Keratinocyte (primary cell): Measurements from ENCODE around the gene ELF2.

Source experiments
- CTCF ChIP-seq, 3 experiments: IDR thresholded peaks in 1 of 3; conservative IDR thresholded peaks in 1 of 3; optimal IDR thresholded peaks in 1 of 3; 2 replicates in 2 of 3; 3 replicates in 1 of 3; pipeline versions ENCODE3 to v1.5.1; 2011; ENCODE audit warnings: low read length in 3 of 3, mild to moderate bottlenecking in 3 of 3, moderate library complexity in 2 of 3, control low read depth in 1 of 3, inconsistent platforms in 1 of 3; ENCODE audit not compliant: insufficient read depth in 2 of 3; ENCODE audit errors: extremely low read depth in 1 of 3
- EZH2 ChIP-seq: IDR thresholded peaks from one replicate; pipeline ENCODE4 v1.6.1; 2012; ENCODE audit warnings: inconsistent platforms, mild to moderate bottlenecking, low read length, moderate library complexity

- TF ChIP-seq CTCF (optimal IDR thresholded peaks at IDR 0.05 in 1 of 3, IDR thresholded peaks at IDR 0.05 in 1 of 3, conservative IDR thresholded peaks at IDR 0.05 in 1 of 3; ENCODE audit: extremely low read depth in 1 of 3, insufficient read depth in 2 of 3, low read length in 3 of 3) (no peak), EZH2 (no peak)
These were observed 32.0 kb downstream of the ELF2 start for GRCh38 chr4:139144911-139145551.
